Vagina (tissue), 2 donors: ENCODE measurements around the gene SCAF4. TPM values are rescaled to one million over a fixed set of nuclear protein-coding genes. Genes with fewer than 3 reads are reported as not detected.

Experiments used
- DNase-seq, 2 donors: peaks; one replicate each; pipeline ENCODE4 v3.0.0-alpha.2; 2017; ENCODE audit errors: extremely low spot score in 2 of 2
- H3K27ac ChIP-seq: fragments of 200-600 bp; sonication (generic); one replicate; pipeline ENCODE4 v1.5.1; 2019
- H3K27me3 ChIP-seq: fragments of 200-600 bp; sonication (generic); one replicate; pipeline ENCODE4 v1.5.1; 2019
- H3K36me3 ChIP-seq, 2 donors: fragments of 200-600 bp; sonication (generic); one replicate each; pipeline ENCODE4 v1.5.1; 2017 to 2019
- H3K4me1 ChIP-seq: fragments of 200-600 bp; sonication (generic); one replicate; pipeline ENCODE4 v1.5.1; 2019
- H3K4me3 ChIP-seq, 2 donors: fragments of 200-600 bp; sonication (generic); 1 replicate in 1 of 2; 2 replicates in 1 of 2; pipeline ENCODE4 v1.5.1; 2016 to 2019
- H3K9me3 ChIP-seq: fragments of 200-600 bp; sonication (generic); one replicate; pipeline ENCODE4 v1.5.1; 2019
- CTCF ChIP-seq, 3 experiments: fragments of 450-650 bp in 2 of 3; fragments of 200-600 bp in 1 of 3; sonication (generic) in 1 of 3; IDR thresholded peaks; one replicate each; pipeline ENCODE4 v1.5.1; 2017 to 2019; ENCODE audit warnings: antibody characterized with exemption in 3 of 3, mild to moderate bottlenecking in 2 of 3, moderate library complexity in 2 of 3
- POLR2A ChIP-seq, 2 donors: fragments of 450-650 bp; IDR thresholded peaks; one replicate each; pipeline ENCODE4 v1.6.1; 2017; ENCODE audit warnings: antibody characterized with exemption in 2 of 2, mild to moderate bottlenecking in 2 of 2, moderate library complexity in 2 of 2
- POLR2AphosphoS5 ChIP-seq, 2 donors: sonication (generic); formaldehyde crosslinking; IDR thresholded peaks; one replicate each; pipeline ENCODE4 v1.9.0; 2017; ENCODE audit warnings: antibody characterized with exemption in 2 of 2, mild to moderate bottlenecking in 2 of 2, low read depth in 1 of 2; ENCODE audit not compliant: insufficient read depth in 1 of 2
- intact Hi-C: fragments of 100-400 bp; cut with DNase I; formaldehyde crosslinking; loops from one replicate; pipeline ENCODE4 v1.15.1; 2023
- total RNA-seq: library from RNA; depleted of rRNA; stranded (reverse); fragments of >200 nt; gene quantifications from one replicate; pipeline ENCODE4 v1.2.3, GENCODE V29; 2016

The SCAF4 gene
- total RNA-seq, 1 donor from 2014 or later, result 23.1 TPM

- intact Hi-C loops, result no loop called here
Observed at GRCh38 chr21:31720739-31721138, 11.2 kb downstream of the SCAF4 start.

GRCh38 chr21:31720330-31720729 lies 11.6 kb downstream of the SCAF4 start:
- Histone ChIP-seq H3K36me3 (no peaks in the 10 kb centered on the region), H3K27ac (no peak overlapping the region), H3K27me3 (no peaks in the 10 kb centered on the region), H3K4me1 (peaks cover 53% of the 10 kb centered on the region), H3K4me3 (no peak overlapping the region), H3K9me3 (no peaks in the 10 kb centered on the region)
- intact Hi-C loops, result no loop called here
- no peak for DNase-seq
- no peak for TF ChIP-seq POLR2AphosphoS5 (IDR thresholded peaks at IDR 0.05; ENCODE audit: insufficient read depth in 1 of 2, low read depth in 1 of 2)
- no peak for TF ChIP-seq POLR2A (IDR thresholded peaks at IDR 0.05)
- TF ChIP-seq CTCF (IDR thresholded peaks at IDR 0.05), result no peak

More at GRCh38 chr21:31720739-31721138, 11.2 kb downstream of the SCAF4 start:
- Histone ChIP-seq H3K27me3 (no peaks in the 10 kb centered on the region), H3K9me3 (no peaks in the 10 kb centered on the region), H3K27ac (no peak overlapping the region), H3K4me3 (no peak overlapping the region), H3K36me3 (no peaks in the 10 kb centered on the region), H3K4me1 (peaks cover 49% of the 10 kb centered on the region)
- DNase-seq, result no peak
- TF ChIP-seq CTCF (IDR thresholded peaks at IDR 0.05), result no peak
- no peak for TF ChIP-seq POLR2A (IDR thresholded peaks at IDR 0.05)
- no peak for TF ChIP-seq POLR2AphosphoS5 (IDR thresholded peaks at IDR 0.05; ENCODE audit: insufficient read depth in 1 of 2, low read depth in 1 of 2)

GRCh38 chr21:31716106-31716505 lies 15.8 kb downstream of the SCAF4 start:
- intact Hi-C loops, result no loop called here
- peaks cover 67% of the 10 kb centered on the region for H3K4me1 ChIP-seq

GRCh38 chr21:31714741-31715365 lies 17.1 kb downstream of the SCAF4 start:
- Histone ChIP-seq H3K9me3 (no peaks in the 10 kb centered on the region), H3K4me3 (no peak overlapping the region), H3K27ac (no peak overlapping the region), H3K4me1 (peaks cover 71% of the 10 kb centered on the region), H3K27me3 (no peaks in the 10 kb centered on the region), H3K36me3 (no peaks in the 10 kb centered on the region)
- TF ChIP-seq CTCF (IDR thresholded peaks at IDR 0.05), result no peak
- TF ChIP-seq POLR2A (IDR thresholded peaks at IDR 0.05), result no peak
- TF ChIP-seq POLR2AphosphoS5 (IDR thresholded peaks at IDR 0.05; ENCODE audit: insufficient read depth in 1 of 2, low read depth in 1 of 2), result no peak
- intact Hi-C loops, result no loop called here
- DNase-seq, result no peak

More at GRCh38 chr21:31716106-31716505, 15.8 kb downstream of the SCAF4 start:
- H3K9me3 ChIP-seq, result no peaks in the 10 kb centered on the region
- no peak for DNase-seq
- no peaks in the 10 kb centered on the region for H3K36me3 ChIP-seq
- H3K27me3 ChIP-seq, result no peaks in the 10 kb centered on the region
- no peak overlapping the region for H3K4me3 ChIP-seq
- H3K27ac ChIP-seq, result no peak overlapping the region
- no peak for TF ChIP-seq POLR2A (IDR thresholded peaks at IDR 0.05)
- TF ChIP-seq POLR2AphosphoS5 (IDR thresholded peaks at IDR 0.05; ENCODE audit: insufficient read depth in 1 of 2, low read depth in 1 of 2), result no peak
- no peak for TF ChIP-seq CTCF (IDR thresholded peaks at IDR 0.05)

DNA sequence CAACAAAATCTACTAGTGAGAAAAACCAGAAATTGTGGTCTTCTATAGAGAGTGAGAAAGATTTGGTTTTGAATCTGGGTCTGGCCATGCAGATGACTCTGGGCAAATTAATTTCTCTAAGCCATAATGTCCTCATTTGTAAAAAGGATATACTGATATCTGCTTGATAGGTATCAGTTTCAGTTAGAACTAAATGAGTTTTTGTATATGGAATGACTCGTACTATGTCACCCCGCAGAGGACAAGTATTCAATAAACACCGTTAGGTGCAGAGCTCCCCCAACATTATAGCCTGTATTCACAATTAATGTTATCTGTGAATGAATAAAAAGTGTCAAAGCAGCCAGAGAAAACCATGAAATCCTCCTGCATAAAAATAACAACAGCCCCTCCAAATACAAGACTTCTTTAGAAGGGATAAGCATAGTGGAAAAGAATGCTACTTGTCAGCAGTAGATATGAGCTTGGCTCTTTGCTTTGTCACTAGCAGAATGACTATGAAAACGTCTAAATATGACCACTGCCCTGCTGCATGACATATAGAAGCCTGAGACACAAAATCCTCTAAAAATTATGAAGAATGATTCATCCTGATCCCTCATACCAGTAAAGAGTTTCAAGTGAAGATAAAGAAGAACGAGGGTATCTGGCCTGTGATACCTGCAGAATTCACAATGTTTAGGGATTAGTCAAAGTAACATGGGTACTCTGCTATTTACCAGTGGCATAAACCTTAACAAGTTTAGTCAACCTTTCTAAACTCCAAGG lies 17.8 kb downstream of the SCAF4 start:
- Histone ChIP-seq H3K4me3 (no peak overlapping the region), H3K4me1 (peaks cover 78% of the 10 kb centered on the region), H3K36me3 (no peaks in the 10 kb centered on the region), H3K27me3 (no peaks in the 10 kb centered on the region), H3K27ac (no peak overlapping the region), H3K9me3 (no peaks in the 10 kb centered on the region)
- intact Hi-C loops, result no loop called here
- DNase-seq, result no peak
- no peak for TF ChIP-seq POLR2A (IDR thresholded peaks at IDR 0.05)
- no peak for TF ChIP-seq POLR2AphosphoS5 (IDR thresholded peaks at IDR 0.05; ENCODE audit: insufficient read depth in 1 of 2, low read depth in 1 of 2)
- TF ChIP-seq CTCF (IDR thresholded peaks at IDR 0.05), result no peak
